IPS-18a (cell line): ENCODE measurements around the gene CYB5RL.

Experiments
- H3K27ac ChIP-seq: one replicate; pipeline ENCODE4 v1.5.1; 2013; ENCODE audit warnings: low read length
- H3K27me3 ChIP-seq: one replicate; pipeline ENCODE4 v1.6.1; 2013; ENCODE audit warnings: mild to moderate bottlenecking, low read length; ENCODE audit not compliant: control insufficient read depth, insufficient read depth
- H3K36me3 ChIP-seq: one replicate; pipeline ENCODE4 v1.6.1; 2013; ENCODE audit warnings: low read depth, low read length; ENCODE audit not compliant: control insufficient read depth
- H3K4me1 ChIP-seq: one replicate; pipeline ENCODE4 v1.6.1; 2013; ENCODE audit warnings: low read depth, low read length; ENCODE audit not compliant: control insufficient read depth
- H3K4me3 ChIP-seq: one replicate; pipeline ENCODE4 v1.5.1; 2013; ENCODE audit warnings: low read length
- H3K9ac ChIP-seq: one replicate; pipeline ENCODE4 v1.6.1; 2013; ENCODE audit warnings: mild to moderate bottlenecking, low read length, moderate library complexity
- H3K9me3 ChIP-seq: one replicate; pipeline ENCODE4 v1.6.1; 2013; ENCODE audit warnings: low read depth, low read length; ENCODE audit not compliant: control insufficient read depth

CYB5RL gene

DNA sequence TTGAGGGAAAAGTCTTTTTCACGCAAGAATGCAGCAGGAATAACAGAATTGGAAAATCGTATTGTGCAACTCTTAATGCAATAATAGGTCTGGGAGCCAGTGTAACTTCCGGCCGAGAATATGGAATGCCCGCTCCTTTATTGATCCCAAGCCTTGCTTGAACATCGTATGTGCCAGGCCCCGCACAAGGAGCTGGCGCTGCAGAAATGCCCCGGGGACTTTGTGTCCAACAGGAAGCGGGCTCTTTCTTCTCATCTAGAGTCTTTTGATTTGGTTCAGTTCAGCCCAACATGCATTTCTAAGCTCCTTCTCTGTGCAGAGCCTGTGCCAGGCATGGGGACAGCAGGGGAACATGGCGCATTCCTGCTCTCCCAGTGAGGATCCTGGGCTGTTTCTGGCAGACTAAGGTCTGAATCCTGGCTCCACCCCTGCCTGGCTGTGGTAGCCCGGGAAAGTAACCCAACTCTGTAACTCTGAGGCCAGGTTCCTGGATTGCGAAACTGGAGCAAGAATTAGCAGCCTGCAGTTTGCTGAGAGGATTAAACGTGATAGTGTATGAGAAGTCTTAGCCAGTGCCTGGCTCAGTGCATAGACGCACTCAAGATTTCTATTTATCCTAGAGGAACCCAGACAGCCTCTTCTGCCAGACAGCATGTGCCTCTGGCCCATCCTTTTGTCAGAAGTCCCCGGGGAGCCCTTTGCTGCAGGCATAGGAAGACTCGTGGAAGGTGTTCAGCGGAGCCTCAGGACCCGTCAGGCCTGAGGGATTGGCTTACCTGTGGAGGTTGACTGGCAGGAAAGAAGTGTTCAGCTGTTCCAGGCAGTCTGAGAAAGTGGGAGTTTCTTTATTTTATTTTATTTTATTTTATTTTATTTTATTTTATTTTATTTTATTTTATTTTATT is 46.0 kb downstream of the CYB5RL start:
- Histone ChIP-seq H3K9ac (no peak overlapping the region), H3K27me3 (no peaks in the 10 kb centered on the region), H3K4me3 (no peak overlapping the region)

DNA sequence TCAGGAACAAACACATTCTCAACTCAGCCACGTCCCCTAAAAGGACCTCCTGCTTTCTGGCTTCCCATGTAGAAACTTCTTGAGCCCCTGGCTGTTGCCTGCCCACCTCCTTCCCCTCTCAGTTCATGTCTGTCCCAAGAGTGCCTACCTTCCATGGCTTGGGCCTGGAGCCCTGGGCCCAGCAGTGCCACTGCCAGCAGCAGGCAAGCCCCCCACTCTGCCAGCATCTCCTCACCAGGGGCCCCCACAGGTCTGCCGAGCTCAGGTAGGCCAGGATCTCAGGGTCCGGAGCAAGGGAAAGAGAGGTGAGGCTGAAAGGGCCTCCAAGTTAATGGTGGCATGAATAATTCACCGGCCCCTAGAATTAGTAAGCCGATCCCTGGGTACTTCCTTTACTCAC is 47.1 kb downstream of the CYB5RL start, which contains the start of gene CDCP2:
Gene CDCP2, minus strand, starts transcription at position 305 of the 400 bp plus-strand sequence. Its CDS starts 78 bp downstream, at position 227.
- peaks cover 10% of the 10 kb centered on the region for H3K4me1 ChIP-seq
- no peak within 1 kb of the TSS for H3K27ac ChIP-seq
- no peaks in the 10 kb centered on the region for H3K36me3 ChIP-seq
- H3K4me3 ChIP-seq = no peak within 1 kb of the TSS
- no peaks in the 10 kb centered on the region for H3K9me3 ChIP-seq
- H3K9ac ChIP-seq = no peak within 1 kb of the TSS
- no peaks in the 10 kb centered on the region for H3K27me3 ChIP-seq

More for the DNA sequence above, 46.0 kb downstream of the CYB5RL start:
- H3K9me3 ChIP-seq = no peaks in the 10 kb centered on the region
- peaks cover 10% of the 10 kb centered on the region for H3K4me1 ChIP-seq
- H3K36me3 ChIP-seq = no peaks in the 10 kb centered on the region
- H3K27ac ChIP-seq = no peak overlapping the region

- no peak overlapping the region for H3K4me3 ChIP-seq
- no peak overlapping the region for H3K9ac ChIP-seq
- H3K27ac ChIP-seq = no peak overlapping the region
- no peaks in the 10 kb centered on the region for H3K27me3 ChIP-seq
- H3K4me1 ChIP-seq = peaks cover 10% of the 10 kb centered on the region
- no peaks in the 10 kb centered on the region for H3K36me3 ChIP-seq
- H3K9me3 ChIP-seq = no peaks in the 10 kb centered on the region
Measured at GRCh38 chr1:54151013-54151412, 48.8 kb downstream of the CYB5RL start.
